Measurements from ENCODE around the gene PKP3.

DNA sequence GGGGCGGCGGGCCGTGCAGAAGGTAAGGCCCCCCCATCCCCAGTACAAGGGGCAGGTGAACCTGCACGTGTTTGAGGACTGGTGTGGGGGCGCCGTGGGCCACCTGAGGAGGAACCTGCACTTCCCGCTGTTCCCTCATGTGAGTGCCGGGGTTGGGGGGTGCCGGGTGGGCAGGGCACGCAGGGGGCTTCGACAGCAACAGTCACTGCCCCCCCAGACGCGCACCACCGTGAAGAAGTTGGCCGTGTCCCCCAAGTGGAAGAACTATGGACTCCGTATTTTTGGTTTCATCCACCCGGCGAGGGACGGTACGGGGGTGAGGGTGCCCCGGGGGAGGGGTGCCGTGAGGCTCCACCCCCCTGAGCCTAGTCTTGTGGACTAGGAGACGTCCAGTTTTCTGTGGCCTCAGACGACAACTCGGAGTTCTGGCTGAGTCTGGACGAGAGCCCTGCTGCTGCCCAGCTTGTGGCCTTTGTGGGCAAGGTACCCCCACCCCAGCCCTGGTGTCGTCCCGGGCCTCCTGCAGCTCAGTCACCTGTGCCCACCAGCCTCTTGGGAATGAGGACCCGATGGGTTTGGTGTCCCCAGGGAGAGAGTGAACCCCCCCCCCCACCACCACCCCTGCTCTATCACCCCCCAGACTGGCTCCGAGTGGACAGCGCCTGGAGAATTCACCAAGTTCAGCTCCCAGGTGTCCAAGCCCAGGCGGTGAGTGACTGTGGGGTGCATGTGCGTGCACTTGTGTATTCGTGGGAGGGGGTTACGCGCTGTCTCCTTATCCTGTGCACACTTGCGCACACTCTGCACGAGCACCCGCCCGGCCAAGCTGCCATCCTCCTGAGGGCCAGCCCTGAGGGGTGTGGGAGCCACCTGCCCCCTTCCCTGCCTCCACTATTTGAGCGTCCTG lies 20.9 kb upstream of the PKP3 start:
- TF ChIP-seq, protein P1, sequence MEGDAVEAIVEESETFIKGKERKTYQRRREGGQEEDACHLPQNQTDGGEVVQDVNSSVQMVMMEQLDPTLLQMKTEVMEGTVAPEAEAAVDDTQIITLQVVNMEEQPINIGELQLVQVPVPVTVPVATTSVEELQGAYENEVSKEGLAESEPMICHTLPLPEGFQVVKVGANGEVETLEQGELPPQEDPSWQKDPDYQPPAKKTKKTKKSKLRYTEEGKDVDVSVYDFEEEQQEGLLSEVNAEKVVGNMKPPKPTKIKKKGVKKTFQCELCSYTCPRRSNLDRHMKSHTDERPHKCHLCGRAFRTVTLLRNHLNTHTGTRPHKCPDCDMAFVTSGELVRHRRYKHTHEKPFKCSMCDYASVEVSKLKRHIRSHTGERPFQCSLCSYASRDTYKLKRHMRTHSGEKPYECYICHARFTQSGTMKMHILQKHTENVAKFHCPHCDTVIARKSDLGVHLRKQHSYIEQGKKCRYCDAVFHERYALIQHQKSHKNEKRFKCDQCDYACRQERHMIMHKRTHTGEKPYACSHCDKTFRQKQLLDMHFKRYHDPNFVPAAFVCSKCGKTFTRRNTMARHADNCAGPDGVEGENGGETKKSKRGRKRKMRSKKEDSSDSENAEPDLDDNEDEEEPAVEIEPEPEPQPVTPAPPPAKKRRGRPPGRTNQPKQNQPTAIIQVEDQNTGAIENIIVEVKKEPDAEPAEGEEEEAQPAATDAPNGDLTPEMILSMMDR (conservative IDR thresholded peaks at IDR 0.05; ENCODE audit: low read length): no peak
- no peak for TF ChIP-seq EZH2phosphoT487 (IDR thresholded peaks at IDR 0.05; ENCODE audit: borderline replicate concordance, low read depth, low read length)
